Stimulated activated CD4-positive, alpha-beta T cell treated with anti-CD3 and anti-CD28 coated beads, Interleukin-15, amount 100 ng/mL, for 48 hours (primary cell): ENCODE results near the gene SNAP25.

Source experiments
- DNase-seq, 2 donors: peaks; one replicate each; pipeline ENCODE4 v3.0.0-alpha.2; 2020; ENCODE audit warnings: low read depth in 2 of 2

SNAP25 gene

GRCh38 chr20:10218536-10219451 lies at the start of gene SNAP25:
SNAP25 (plus strand) TSS chr20:10218830; CDS start chr20:10275492, 56,662 bp downstream.
- peak in 1 of 2 donors; percentile 25 for DNase-seq

- DNase-seq = no peak
Measured at GRCh38 chr20:10169752-10170151, 48.9 kb upstream of the SNAP25 start.

- DNase-seq = no peak
Measured at GRCh38 chr20:10170261-10170660, 48.4 kb upstream of the SNAP25 start.

GRCh38 chr20:10171864-10172751 lies 46.5 kb upstream of the SNAP25 start:
- peak in 1 of 2 donors; percentile 18 for DNase-seq

- no peak for DNase-seq
Measured at GRCh38 chr20:10172998-10173655, 45.5 kb upstream of the SNAP25 start.

GRCh38 chr20:10174400-10174799 lies 44.2 kb upstream of the SNAP25 start:
- no peak for DNase-seq

GRCh38 chr20:10177326-10177725 lies 41.3 kb upstream of the SNAP25 start:
- no peak for DNase-seq

GRCh38 chr20:10178091-10178490 lies 40.5 kb upstream of the SNAP25 start:
- DNase-seq = no peak

GRCh38 chr20:10178727-10179313 lies 39.8 kb upstream of the SNAP25 start:
- no peak for DNase-seq

- DNase-seq = no peak
Measured at GRCh38 chr20:10179574-10180298, 38.9 kb upstream of the SNAP25 start.

GRCh38 chr20:10180651-10181235 lies 37.9 kb upstream of the SNAP25 start:
- no peak for DNase-seq

GRCh38 chr20:10185741-10186558 lies 32.7 kb upstream of the SNAP25 start:
- no peak for DNase-seq

GRCh38 chr20:10190456-10190855 lies 28.2 kb upstream of the SNAP25 start:
- DNase-seq = no peak

- no peak for DNase-seq
Measured at GRCh38 chr20:10192171-10192570, 26.5 kb upstream of the SNAP25 start.

- no peak for DNase-seq
Measured at GRCh38 chr20:10194166-10194565, 24.5 kb upstream of the SNAP25 start.

GRCh38 chr20:10200330-10200729 lies 18.3 kb upstream of the SNAP25 start:
- DNase-seq = no peak

- no peak for DNase-seq
Measured at GRCh38 chr20:10201321-10201870, 17.2 kb upstream of the SNAP25 start.

GRCh38 chr20:10209091-10209490 lies 9.5 kb upstream of the SNAP25 start:
- DNase-seq = no peak

- DNase-seq = no peak
Measured at GRCh38 chr20:10213526-10213925, 5.1 kb upstream of the SNAP25 start.
